RWPE1 (cell line): ENCODE results near the gene SPRR4.
"Not testable (repeated sequence)": the region's sequence is repeated elsewhere in the genome, so short reads cannot be mapped to it uniquely, and the experiment has no call there.

Experiments
- CTCF ChIA-PET: fragments of 350-600 bp; sonication (Branson Sonifier 250); formaldehyde crosslinking; extraction: SDS; loops from one replicate; lab custom pipeline; 2021; lab: Yijun Ruan, JAX
- POLR2A ChIA-PET: fragments of 400-600 bp; formaldehyde crosslinking; extraction: SDS; loops from one replicate; lab custom pipeline; 2020; ENCODE audit warnings: antibody characterized with exemption; ENCODE audit not compliant: low non-redundant PET; lab: Yijun Ruan, JAX
- DNase-seq: peaks from one replicate; pipeline ENCODE4 v3.0.0; 2012; ENCODE audit warnings: low spot score
- H3K27ac ChIP-seq: fragments of 450-650 bp; 2 replicates; pipeline ENCODE4 v1.5.1; 2017
- CTCF ChIP-seq: fragments of 450-650 bp; conservative IDR thresholded peaks from 2 replicates; pipeline ENCODE4 v1.5.1; 2017; ENCODE audit warnings: low read depth, mild to moderate bottlenecking

The SPRR4 gene

DNA sequence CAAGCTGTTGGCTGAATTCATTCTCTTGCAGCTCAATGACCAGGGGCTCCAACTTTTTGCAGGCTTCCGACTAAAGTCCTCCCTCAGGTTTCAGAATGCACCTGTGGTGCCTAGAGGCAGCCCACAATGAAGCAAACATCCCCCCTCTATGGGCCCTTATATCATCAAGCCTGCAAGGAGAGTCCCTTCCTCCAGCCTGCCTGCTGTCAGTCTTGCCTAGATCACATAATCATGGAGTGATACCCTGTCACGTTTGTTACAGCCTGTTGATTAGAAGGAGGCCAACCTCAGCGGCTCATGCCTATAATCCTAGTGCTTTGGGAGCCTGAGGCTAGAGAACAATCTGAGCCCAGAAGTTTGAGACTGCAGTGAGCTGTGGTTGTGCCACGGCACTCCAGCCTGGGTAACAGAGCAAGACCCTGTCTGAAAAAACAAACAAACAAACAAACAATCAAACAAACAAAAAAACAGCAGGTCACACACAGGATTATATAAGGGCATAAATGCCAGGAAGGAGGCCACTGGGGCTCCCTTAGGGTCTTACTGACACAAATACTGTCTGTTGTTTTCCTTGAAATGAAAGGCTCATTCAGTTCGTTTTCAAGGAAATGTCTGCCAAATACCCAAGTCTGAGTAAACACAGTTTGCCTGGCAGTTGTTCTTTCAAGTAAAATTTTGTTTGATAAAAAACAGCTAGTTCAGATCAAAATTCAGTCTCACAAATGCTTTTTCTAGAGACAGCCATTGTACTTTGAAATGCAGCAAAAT is 26.4 kb downstream of the SPRR4 start:
- no peak overlapping the region for H3K27ac ChIP-seq
- CTCF ChIA-PET = interaction anchor here (0.6 kb wide), 1 partner anchor 504 kb away, joined by 3 read pairs; no protein-coding TSS in a partner anchor
- TF ChIP-seq CTCF = no peak
- POLR2A ChIA-PET = no interaction called here
- no peak for DNase-seq

GRCh38 chr1:152997901-152998300 is 27.5 kb downstream of the SPRR4 start:
- H3K27ac ChIP-seq = no peak overlapping the region
- no peak for TF ChIP-seq CTCF

GRCh38 chr1:152998476-152998875 is 28.0 kb downstream of the SPRR4 start:
- no peak for DNase-seq
- ChIA-PET CTCF (interaction anchor here (0.6 kb wide), 1 partner anchor 53 kb away, joined by 3 read pairs; no protein-coding TSS in a partner anchor), POLR2A (no interaction called here)
- no peak for TF ChIP-seq CTCF
- H3K27ac ChIP-seq = no peak overlapping the region

More at GRCh38 chr1:152997901-152998300, 27.5 kb downstream of the SPRR4 start:
- ChIA-PET POLR2A (no interaction called here), CTCF (interaction anchor here (0.6 kb wide), 1 partner anchor 53 kb away, joined by 3 read pairs; no protein-coding TSS in a partner anchor)
- DNase-seq = no peak

DNA sequence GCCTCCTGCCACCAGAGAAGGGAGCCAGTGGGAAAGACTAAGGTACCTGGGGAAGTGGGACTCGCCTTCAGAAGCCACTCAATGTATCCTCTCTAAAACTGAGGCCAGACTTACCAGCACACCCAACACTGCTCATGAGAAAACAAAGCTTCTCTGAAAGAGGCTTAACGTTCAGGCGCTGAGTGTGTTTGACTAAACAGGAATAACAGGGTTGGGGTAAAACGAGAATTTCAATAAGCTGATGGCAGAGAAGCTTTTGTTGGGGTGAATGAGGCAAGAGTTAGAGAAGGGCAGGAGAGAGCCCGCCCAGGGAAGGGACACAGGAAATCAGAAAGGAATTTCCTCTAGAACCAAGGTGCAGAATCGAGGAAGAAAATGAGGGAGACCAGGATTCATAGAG is 29.4 kb downstream of the SPRR4 start:
- no peak for DNase-seq
- H3K27ac ChIP-seq = no peak overlapping the region
- POLR2A ChIA-PET = no interaction called here
- no peak for TF ChIP-seq CTCF
- CTCF ChIA-PET = no interaction called here

- H3K27ac ChIP-seq = no peak overlapping the region
- no peak for DNase-seq
- CTCF ChIA-PET = interaction anchor here (0.6 kb wide), 1 partner anchor 122 kb away, joined by 4 read pairs; no protein-coding TSS in a partner anchor
- no peak for TF ChIP-seq CTCF
- POLR2A ChIA-PET = no interaction called here
These were observed 29.8 kb downstream of the SPRR4 start for GRCh38 chr1:153000294-153000693.

DNA sequence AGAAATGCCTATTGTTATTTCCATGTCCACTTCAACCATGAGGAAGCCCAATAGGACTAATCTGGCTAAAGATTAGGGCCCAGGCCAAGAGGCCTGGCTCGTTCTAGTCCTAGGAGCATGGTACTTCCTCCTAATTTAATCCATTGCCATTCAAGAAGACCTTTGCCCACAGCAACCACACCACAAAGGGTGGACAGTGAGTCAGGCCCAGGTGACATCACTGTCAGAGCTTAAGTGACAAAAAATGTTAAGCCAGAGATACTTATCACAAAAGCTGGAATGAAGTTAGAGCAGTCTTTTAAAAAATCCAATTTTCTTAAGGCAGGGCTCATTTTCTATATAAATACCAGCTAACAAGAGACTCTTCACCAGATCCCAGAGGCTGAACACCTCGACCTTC is 30.9 kb downstream of the SPRR4 start, which contains the start of gene SPRR3:
TSS of gene SPRR3 (plus strand) at position 368 of the 400 bp plus-strand sequence. CDS start 1,272 bp downstream, outside the sequence.
- no peak for TF ChIP-seq CTCF
- DNase-seq = no peak
- H3K27ac ChIP-seq = no peak within 1 kb of the TSS
- ChIA-PET POLR2A (no interaction called here), CTCF (no interaction called here)

- H3K27ac ChIP-seq, DNase-seq, POLR2A ChIA-PET: not testable (repeated sequence)
- CTCF ChIA-PET = interaction anchor here (0.5 kb wide), 1 partner anchor 302 kb away, joined by 3 read pairs; no protein-coding TSS in a partner anchor
These were observed 40.8 kb downstream of the SPRR4 start for GRCh38 chr1:153011235-153011758.

DNA sequence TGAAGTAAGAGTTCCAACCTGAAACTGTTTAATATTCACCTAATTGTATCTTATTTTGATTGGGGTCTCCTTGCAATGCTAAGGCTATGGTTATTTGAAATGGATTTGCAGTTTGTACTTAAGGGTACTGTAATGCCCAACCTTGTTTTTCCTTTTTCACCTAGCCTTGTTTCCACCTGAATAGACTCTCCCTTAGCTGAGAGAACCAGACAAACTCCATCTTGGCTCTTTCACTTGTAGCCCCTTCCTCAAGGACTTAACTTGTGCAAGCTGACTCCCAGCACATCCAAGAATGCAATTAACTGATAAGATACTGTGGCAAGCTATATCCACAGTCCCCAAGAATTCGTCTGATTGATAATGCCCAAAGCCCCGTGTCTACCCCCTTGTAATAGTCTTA is 51.4 kb downstream of the SPRR4 start:
- CTCF ChIA-PET, H3K27ac ChIP-seq, DNase-seq, POLR2A ChIA-PET: not testable (repeated sequence)
